Esophagus squamous epithelium (tissue), 4 donors: ENCODE measurements around the gene AKR1E2.

Source experiments
- CTCF ChIP-seq, 6 experiments: fragments of 450-650 bp in 4 of 6; fragments of 200-600 bp in 2 of 6; sonication (generic) in 2 of 6; IDR thresholded peaks; one replicate each; pipeline ENCODE4 v1.5.1; 2016 to 2019; ENCODE audit warnings: antibody characterized with exemption in 6 of 6, mild to moderate bottlenecking in 4 of 6, moderate library complexity in 4 of 6
- POLR2A ChIP-seq, 4 donors: fragments of 450-650 bp; IDR thresholded peaks; one replicate each; pipeline ENCODE4 v1.6.1; 2017; ENCODE audit warnings: antibody characterized with exemption in 4 of 4, mild to moderate bottlenecking in 4 of 4, moderate library complexity in 3 of 4

DNA sequence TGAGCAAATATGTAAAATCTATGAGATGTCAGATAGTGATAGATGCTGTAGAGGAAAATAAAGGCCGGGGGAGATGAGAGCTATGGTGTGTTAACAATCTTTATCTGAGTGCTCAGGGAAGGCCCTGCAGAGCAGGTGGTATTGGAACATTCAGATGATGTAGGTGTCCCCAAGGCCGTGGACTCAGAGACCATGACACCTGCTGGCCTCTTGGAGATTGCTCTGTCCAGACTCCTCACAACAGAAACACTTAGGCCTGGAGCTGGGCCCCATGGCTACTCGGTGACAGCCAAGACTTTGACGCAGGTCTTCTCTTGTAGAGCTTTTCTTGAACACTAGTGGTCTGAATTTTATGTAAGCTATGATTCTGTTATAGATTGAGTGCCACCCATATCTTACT lies 13.3 kb downstream of the AKR1E2 start:
- no peak for TF ChIP-seq CTCF (IDR thresholded peaks at IDR 0.05)
- no peak for TF ChIP-seq POLR2A (IDR thresholded peaks at IDR 0.05)
